HAP-1 (cell line): Measurements from ENCODE around the gene SLC22A17.
A peak's percentile ranks its signal among the peaks of the same experiment; 100 is the strongest.

Source experiments
- DNase-seq, 2 experiments: peaks; one replicate each; pipeline ENCODE4 v3.0.0-alpha.2; 2016 to 2020; ENCODE audit warnings: low spot score in 2 of 2
- H3K27me3 ChIP-seq: fragments of 250-450 bp; sonication (Bioruptor Pico); 2 replicates; pipeline ENCODE4 v1.5.1; 2020; ENCODE audit warnings: low read depth, mild to moderate bottlenecking, moderate library complexity
- H3K36me3 ChIP-seq: fragments of 250-450 bp; sonication (Bioruptor Pico); replicated peaks from 2 replicates; pipeline ENCODE4 v1.5.1; 2020; ENCODE audit warnings: mild to moderate bottlenecking
- H3K4me1 ChIP-seq: fragments of 250-450 bp; sonication (Bioruptor Pico); 2 replicates; pipeline ENCODE4 v1.5.1; 2020; ENCODE audit warnings: mild to moderate bottlenecking
- H3K4me3 ChIP-seq: fragments of 250-450 bp; sonication (Bioruptor Pico); 2 replicates; pipeline ENCODE4 v1.5.1; 2020; ENCODE audit warnings: mild to moderate bottlenecking, moderate library complexity
- H3K9me3 ChIP-seq: fragments of 250-450 bp; sonication (Bioruptor Pico); 2 replicates; pipeline ENCODE4 v1.5.1; 2020; ENCODE audit warnings: mild to moderate bottlenecking, moderate library complexity
- in situ Hi-C: fragments of 300-500 bp; cut with MboI; formaldehyde crosslinking; loops from 3 replicates; pipeline ENCODE4 v1.14.3; 2020; ENCODE audit warnings: low sequenced_read_pairs, inconsistent platforms, mixed read lengths

Gene SLC22A17

DNA sequence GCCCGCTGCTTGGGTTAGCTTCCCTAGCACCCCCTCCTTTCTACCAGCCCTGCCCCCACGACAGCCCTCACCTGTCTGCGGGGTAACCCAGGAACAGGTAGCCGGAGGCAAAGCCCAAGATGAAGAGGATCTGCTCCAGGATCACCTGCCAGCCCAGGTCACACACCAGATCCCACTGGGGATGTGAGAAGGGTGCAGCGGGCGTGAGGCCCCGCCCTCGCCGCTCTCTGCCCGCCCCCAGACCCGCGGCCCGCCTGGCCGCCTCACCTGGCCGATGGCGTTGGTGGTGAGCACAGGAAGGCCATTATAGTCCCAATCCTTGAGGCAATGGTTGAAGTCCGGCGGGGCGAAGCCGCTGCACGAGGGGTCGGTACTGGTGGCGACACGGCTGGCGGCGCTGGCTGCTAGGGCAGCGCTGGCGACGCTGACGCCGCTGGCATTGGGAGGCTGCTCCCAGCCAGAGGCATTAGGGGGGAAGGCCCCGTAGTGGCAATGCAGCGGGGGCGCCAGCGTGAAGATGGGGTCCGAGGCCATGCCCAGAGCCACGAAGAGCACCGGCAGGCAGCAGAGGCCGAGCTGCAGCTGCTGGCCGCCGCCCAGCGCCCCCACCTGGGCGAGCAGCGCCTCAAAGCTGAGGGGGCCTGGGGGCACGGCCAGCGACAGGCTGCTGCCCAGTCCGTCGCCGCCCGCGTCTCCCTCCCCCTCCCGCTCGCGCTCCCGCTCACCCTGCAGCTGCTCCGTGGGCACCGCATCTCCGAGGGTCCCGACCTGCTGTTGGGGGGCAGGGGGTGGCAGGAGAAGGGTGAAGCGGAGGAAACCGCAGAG, 794 bp downstream of the SLC22A17 start:
- H3K9me3 ChIP-seq, result no peaks in the 10 kb centered on the region
- no peak for DNase-seq
- in situ Hi-C loops, result no loop called here
- H3K36me3 ChIP-seq, result no peaks in the 10 kb centered on the region
- peak overlapping the region; percentile 44 for H3K4me3 ChIP-seq
- H3K4me1 ChIP-seq, result no peaks in the 10 kb centered on the region
- peaks cover 44% of the 10 kb centered on the region for H3K27me3 ChIP-seq

DNA sequence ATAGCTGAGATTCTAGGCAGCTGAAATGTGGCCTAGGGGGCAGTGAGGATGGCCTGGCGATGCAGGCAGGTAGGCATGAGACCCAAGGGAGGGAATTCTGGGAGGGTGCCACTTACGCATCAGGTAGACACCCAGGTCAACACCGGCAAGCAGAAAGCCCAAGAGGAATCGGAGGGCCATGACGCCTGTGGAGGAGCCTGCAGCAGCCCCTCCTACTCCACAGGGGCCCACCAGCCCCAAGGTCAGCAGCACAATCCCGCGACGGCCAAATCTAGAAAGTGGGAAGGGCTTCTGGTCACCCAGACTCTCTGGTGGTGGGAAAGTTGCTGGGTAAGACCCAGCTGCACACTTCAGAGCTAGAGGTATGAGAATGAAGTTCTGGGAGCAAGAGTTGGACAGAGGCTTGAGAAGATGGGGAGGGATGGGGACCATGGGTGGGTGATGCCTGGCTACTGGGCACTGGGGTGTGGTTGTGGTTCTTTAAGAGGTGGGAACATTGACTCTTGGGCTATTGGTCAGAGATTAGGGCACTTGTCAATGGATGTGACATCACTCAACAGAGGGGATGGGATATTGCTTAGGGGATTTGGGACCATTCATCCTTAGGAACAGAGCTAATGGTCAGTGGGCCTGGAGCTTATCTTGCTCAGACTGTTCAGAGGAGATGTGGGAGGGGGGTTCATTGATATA, 3.4 kb downstream of the SLC22A17 start:
- Histone ChIP-seq H3K4me1 (no peaks in the 10 kb centered on the region), H3K36me3 (no peaks in the 10 kb centered on the region), H3K9me3 (no peaks in the 10 kb centered on the region), H3K4me3 (no peak overlapping the region), H3K27me3 (peaks cover 21% of the 10 kb centered on the region)
- in situ Hi-C loops, result no loop called here
- DNase-seq, result no peak

DNA sequence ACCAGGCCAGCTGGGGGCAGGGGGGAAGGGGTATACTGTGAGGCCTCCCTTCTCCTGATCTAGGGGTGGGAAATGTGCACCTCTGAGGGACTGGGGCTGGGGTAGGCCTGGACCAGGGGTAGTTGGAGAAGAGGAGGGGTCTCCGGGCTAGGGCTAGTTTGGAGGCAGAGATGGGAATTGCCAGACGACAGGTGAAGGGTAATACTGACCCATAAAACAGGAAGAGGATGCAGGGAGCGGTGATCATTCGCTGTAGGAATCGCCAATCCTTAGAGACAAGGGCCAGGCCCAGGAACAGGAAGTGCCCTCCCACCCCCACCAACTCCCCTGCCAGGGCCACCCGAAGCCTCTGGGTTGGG, 4.4 kb downstream of the SLC22A17 start:
- in situ Hi-C loops, result no loop called here
- DNase-seq, result no peak
- Histone ChIP-seq H3K36me3 (no peaks in the 10 kb centered on the region), H3K4me3 (no peak overlapping the region), H3K9me3 (no peaks in the 10 kb centered on the region), H3K27me3 (peaks cover 12% of the 10 kb centered on the region), H3K4me1 (no peaks in the 10 kb centered on the region)

DNA sequence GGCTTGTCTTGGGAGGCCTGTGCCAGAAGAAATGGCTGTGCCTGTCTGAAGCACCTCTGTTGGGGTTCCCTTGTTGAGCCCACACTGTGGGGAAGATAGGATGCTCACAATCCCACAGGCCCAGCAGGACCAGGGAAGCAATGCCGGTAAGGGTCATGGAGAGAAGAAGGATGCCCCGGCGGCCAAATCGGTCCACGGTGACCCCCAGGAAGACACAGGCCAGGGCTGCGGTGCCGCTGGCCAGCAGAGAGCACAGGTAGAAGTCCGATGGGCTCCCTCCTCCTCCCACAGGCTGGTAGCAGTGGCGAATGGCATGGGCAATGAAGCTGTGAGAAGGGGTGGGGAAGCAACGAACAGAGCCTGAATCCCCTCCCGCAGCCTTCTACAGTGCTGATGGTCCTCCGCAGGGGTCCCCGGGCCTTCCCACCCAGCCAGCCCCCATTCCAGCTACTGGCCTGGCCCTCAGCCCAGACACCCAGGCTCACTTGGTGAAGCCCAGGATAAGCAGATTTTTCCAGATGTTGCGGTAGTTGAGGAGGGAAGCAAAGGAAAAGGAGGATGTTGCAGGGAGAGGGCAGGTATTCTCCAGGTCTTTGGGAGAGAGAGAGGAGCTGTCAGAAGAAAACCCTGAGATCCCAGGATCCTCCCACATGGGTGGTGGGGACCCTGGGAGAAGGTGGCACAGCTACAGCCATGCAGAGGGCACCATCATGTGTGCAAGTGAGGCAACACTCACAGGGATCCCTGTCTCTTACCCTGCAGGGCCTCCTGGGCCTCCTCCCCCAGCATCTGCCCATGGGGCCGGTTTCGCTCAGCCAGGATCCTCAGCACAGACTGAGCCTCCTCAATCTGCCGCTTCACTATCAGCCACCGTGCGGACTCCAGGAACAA, 5.0 kb downstream of the SLC22A17 start:
- Histone ChIP-seq H3K9me3 (no peaks in the 10 kb centered on the region), H3K36me3 (no peaks in the 10 kb centered on the region), H3K4me3 (no peak overlapping the region), H3K27me3 (peaks cover 6% of the 10 kb centered on the region), H3K4me1 (no peaks in the 10 kb centered on the region)
- in situ Hi-C loops, result no loop called here
- no peak for DNase-seq

DNA sequence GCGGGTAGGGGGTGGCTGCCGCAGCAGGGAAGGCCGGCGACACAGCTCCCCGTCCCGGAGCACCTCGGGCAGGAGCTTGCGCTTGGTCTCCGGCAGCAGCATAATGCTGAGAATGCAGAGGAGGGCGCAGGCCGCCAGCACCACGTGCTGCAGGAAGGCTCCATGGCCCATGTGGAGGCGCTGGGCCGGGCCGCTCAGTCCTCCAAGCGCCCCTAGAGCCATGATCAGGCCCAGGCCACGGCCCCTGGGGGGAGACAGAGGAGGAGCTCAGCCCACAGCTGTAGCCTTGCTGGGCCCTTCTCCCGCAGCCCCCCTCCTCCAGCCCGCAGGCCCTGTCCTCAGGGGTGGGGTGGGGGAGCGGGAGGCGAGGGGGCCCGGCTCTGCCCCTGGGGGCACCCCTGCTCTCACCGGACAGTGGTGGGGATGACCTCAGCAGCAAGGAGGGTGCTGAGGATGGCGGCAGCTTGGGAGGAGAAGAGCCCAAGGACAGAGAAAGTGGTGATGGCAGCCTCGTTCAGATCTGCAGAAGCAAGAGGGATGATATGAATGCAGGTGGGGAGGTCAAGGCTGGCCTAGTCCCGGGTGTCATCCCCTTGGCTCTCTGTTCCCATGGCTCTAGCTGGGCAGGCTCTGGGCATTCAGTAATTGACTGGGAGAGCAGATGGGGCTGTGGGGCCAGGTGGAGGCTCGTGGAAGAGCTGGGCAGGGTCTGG, 5.8 kb downstream of the SLC22A17 start:
- in situ Hi-C loops, result no loop called here
- no peak for DNase-seq
- no peak overlapping the region for H3K4me3 ChIP-seq
- no peaks in the 10 kb centered on the region for H3K36me3 ChIP-seq
- no peaks in the 10 kb centered on the region for H3K9me3 ChIP-seq
- H3K4me1 ChIP-seq, result no peaks in the 10 kb centered on the region
- H3K27me3 ChIP-seq, result no peaks in the 10 kb centered on the region

DNA sequence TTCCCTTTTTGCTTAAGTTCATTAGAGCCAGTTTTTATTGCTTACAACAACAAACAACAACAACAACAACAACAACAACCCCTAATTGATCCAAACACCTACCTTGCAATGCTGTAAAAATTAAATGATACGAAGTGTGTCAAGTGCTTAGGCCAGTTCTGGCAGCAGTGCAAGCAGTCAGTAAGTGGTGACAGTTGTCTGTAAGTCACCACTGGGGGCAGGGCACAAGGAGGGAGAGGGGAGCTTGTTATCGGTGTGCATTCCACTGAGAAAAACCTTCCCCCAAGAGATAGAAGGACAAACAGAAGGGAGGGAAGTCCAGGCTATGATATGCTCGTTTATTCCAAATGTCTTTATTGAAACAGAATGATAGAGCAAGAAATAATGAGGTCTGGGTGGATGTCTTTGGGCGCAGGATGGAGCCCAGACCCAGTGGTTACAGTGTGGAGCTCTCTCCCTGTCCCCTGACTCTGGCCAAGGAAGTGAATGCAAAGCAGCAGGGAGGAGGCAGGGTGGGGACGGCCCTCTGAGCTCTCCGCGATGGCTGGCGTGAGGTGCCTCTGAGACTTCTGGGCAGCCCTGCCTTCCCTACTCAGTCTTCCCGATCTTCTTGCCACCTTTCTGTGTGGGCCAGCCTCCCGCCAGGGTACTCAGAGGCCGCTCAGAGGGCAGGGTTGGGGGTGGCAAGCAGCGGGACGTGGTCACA, 6.5 kb downstream of the SLC22A17 start:
- no peak overlapping the region for H3K4me3 ChIP-seq
- DNase-seq, result no peak
- no peaks in the 10 kb centered on the region for H3K27me3 ChIP-seq
- in situ Hi-C loops, result no loop called here
- H3K4me1 ChIP-seq, result no peaks in the 10 kb centered on the region
- H3K9me3 ChIP-seq, result no peaks in the 10 kb centered on the region
- H3K36me3 ChIP-seq, result no peaks in the 10 kb centered on the region

DNA sequence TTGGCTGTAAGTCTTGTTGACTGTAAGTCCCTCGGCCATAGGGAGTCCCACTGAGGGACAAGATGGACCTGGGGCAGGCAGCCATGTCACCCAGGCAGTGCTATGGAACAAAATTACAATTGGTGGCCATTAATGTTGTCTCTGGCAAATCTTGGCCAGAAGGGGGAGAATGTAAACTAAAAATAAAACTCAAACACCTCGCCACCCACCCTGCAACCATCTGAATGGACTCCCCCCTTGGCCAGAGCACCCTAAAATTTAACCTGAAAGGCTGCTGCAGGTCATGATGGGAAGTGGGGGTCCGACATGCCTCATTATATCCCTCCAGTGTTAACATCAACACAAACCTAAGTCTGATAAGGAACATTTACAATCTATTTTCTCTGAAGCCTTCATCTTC, 8.2 kb downstream of the SLC22A17 start:
- in situ Hi-C loops, result no loop called here
- H3K9me3 ChIP-seq, result peaks cover 5% of the 10 kb centered on the region
- no peaks in the 10 kb centered on the region for H3K36me3 ChIP-seq
- no peak for DNase-seq
- no peaks in the 10 kb centered on the region for H3K27me3 ChIP-seq
- H3K4me1 ChIP-seq, result no peaks in the 10 kb centered on the region
- H3K4me3 ChIP-seq, result no peak overlapping the region

DNA sequence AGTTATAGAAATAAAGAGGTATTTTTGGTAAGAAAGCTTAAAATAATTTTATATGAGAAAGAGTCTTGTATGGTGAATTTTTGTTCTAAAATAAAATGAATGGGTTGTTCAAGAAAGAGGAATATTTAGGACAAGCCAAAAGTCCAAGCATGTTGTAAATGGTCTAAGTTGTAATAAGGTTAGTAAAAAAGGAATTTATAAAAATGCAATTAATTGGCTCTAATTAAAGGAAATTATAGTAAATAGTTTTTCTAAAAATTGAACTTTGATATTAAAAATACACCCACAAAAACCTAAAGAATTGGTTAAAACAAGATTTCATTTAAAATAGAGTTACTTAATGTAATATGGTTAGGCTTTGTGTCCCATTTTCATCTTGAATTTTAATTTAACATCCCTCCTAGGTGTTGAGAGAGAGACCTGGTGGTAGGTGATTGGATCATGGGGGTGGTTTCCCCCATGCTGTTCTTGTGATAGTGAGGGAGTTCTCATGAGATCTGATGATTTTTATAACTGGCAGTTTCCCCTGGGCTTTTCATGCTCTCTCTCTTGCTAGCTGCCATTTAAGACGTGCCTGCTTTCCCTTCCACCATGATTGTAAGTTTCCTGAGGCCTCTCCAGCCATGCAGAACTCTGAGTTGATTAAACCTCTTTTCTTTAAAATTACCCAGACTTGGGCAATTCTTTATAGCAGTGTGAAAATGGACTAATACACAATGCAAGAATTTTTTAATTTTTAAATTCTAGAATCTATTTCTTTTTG, 13.0 kb downstream of the SLC22A17 start:
- Histone ChIP-seq H3K4me1 (no peaks in the 10 kb centered on the region), H3K36me3 (no peaks in the 10 kb centered on the region), H3K27me3 (peaks cover 3% of the 10 kb centered on the region; the same call in 1 of the 2 replicates), H3K4me3 (no peak overlapping the region), H3K9me3 (peaks cover 8% of the 10 kb centered on the region)
- in situ Hi-C loops, result no loop called here
- DNase-seq, result no peak

DNA sequence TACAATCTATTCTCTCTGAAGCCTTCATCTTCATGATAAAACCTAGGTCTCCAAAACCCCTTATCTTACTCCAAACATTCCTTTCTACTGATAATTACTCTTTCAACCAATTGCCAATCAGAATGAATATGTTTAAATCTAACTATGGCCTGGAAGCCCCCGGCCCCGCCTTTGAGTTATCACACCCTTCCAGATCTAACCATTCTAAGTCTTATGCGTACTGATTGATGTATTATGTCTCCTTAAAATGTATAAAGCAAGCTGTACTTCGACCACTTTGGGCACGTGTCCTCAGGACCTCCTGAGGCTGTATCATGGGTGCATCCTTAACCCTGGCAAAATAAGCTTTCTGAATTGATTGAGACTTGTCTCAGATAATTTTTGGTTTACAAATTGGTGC, 17.1 kb downstream of the SLC22A17 start:
- in situ Hi-C loops, result no loop called here
- Histone ChIP-seq H3K4me3 (no peak overlapping the region), H3K36me3 (no peaks in the 10 kb centered on the region), H3K27me3 (peaks cover 5% of the 10 kb centered on the region; the same call in 1 of the 2 replicates), H3K4me1 (no peaks in the 10 kb centered on the region), H3K9me3 (peaks cover 8% of the 10 kb centered on the region)
- DNase-seq, result no peak

DNA sequence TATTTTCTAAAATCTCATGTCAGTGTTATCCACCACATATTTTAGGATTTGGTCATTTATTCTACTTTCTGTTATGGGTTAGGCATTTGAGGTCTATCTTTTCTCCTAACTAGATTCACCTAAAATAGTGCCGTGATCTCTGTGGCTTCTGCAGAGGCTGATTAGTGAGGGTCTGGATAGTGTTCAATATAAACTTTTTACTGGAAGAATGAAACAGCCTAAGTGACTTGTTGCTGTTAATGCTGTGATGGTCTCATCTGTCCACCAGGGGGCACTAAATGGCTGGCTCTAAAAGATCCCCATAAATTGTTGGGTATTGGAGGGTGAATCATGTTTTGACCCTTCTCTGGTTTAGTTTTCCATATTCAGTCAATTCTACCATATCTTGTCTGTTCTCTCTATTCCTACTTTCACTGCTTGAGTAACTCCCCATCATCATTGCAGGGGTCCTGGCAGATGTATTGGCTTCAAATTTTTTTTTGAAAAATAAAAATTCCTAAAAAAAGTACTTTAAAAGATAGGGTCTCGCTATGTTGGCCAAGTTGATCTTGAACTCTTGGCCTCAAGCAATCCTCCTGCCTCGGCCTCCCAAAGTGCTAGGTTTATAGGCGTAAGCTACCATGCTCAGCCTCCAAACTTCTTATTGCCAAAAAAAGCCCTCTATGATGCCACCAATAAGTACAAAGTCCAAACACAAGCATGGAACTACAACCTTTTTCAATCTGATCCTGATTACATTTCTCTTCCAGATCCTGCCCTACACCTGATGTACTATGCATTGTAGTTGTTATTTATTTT, 24.5 kb downstream of the SLC22A17 start:
- peak; percentile 60 to 77 for DNase-seq
- peaks cover 2% of the 10 kb centered on the region; the same call in 1 of the 2 replicates for H3K4me1 ChIP-seq
- H3K27me3 ChIP-seq, result no peaks in the 10 kb centered on the region
- H3K9me3 ChIP-seq, result no peaks in the 10 kb centered on the region
- no peak overlapping the region for H3K4me3 ChIP-seq
- in situ Hi-C loops, result loop anchor here (10.0 kb wide), 1 partner anchor 227 kb away; the partner anchor contains the start of genes THTPA and ZFHX2
- peaks cover 19% of the 10 kb centered on the region for H3K36me3 ChIP-seq

DNA sequence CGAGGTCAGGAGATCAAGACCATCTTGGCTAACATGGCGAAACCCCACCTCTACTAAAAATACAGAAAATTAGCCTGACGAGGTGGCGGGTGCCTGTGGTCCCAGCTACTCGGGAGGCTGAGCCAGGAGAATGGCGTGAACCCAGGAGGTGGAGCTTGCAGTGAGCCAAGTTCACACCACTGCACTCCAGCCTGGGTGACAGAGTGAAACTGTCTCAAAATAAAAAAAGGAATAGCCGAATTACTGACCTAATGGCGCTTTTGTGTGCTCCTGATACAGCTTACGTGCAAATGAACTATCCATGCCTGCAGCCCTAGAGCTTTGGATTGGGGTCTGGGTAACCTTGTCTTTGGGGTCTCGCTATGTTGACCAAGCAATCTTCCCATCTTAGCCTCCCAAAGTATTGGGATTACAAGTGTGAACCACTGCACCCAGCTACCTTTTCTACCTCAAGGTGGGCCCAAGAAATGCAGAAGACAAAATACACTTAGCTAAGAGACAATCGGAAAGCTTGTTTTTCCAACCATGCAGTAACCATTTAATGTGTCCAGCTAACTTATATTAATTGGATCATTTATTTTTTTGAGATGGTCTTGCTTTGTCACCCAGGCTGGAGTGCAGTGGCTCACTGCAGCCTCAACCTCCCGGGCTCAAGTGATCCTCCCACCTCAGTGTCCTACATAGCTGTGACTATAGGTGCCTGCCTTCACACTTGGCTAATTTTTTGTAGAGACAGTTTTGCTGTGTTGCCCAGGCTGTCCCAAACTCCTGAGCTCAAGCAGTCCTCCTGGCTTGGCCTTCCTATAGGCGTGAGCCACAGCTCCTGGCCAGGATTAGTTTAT, 26.0 kb downstream of the SLC22A17 start:
- peaks cover 31% of the 10 kb centered on the region for H3K36me3 ChIP-seq
- in situ Hi-C loops, result loop anchor here (10.0 kb wide), 1 partner anchor 228 kb away; the partner anchor contains the start of genes THTPA and ZFHX2
- no peak overlapping the region for H3K4me3 ChIP-seq
- no peaks in the 10 kb centered on the region for H3K27me3 ChIP-seq
- peaks cover 7% of the 10 kb centered on the region for H3K4me1 ChIP-seq
- no peak for DNase-seq
- H3K9me3 ChIP-seq, result no peaks in the 10 kb centered on the region
